GM20000 (cell line): ENCODE results near the gene UVRAG.

Experiments
- DNase-seq: peaks from one replicate; pipeline ENCODE4 v3.0.0; 2012; ENCODE audit warnings: low spot score
- TF ChIP-seq, protein P1 (sequence below): IDR thresholded peaks from 2 replicates; pipeline ENCODE4 v1.5.1; 2012; ENCODE audit warnings: mild to moderate bottlenecking, control low read depth; ENCODE audit errors: extremely low read depth, missing control alignments

UVRAG gene

DNA sequence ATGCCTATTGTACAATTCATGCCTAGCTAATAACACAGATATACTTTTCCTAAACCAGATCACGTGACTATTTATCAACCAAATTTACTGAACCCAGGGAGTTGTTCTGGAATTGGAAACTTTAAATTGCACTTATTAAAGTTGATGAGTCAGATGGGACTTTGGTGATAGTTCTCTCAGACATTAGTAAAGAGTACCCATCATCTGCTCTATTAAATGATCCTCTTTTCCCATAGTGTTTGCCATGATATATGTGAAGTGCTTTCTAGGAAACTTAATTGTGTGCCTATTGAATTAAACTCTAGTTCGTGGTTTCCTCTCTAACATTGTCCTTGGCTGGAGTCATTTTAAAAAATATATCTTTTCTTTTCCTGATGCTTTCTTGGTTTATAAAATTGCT, 99.0 kb downstream of the UVRAG start:
- TF ChIP-seq, protein P1, sequence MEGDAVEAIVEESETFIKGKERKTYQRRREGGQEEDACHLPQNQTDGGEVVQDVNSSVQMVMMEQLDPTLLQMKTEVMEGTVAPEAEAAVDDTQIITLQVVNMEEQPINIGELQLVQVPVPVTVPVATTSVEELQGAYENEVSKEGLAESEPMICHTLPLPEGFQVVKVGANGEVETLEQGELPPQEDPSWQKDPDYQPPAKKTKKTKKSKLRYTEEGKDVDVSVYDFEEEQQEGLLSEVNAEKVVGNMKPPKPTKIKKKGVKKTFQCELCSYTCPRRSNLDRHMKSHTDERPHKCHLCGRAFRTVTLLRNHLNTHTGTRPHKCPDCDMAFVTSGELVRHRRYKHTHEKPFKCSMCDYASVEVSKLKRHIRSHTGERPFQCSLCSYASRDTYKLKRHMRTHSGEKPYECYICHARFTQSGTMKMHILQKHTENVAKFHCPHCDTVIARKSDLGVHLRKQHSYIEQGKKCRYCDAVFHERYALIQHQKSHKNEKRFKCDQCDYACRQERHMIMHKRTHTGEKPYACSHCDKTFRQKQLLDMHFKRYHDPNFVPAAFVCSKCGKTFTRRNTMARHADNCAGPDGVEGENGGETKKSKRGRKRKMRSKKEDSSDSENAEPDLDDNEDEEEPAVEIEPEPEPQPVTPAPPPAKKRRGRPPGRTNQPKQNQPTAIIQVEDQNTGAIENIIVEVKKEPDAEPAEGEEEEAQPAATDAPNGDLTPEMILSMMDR, result no peak
- no peak for DNase-seq

DNA sequence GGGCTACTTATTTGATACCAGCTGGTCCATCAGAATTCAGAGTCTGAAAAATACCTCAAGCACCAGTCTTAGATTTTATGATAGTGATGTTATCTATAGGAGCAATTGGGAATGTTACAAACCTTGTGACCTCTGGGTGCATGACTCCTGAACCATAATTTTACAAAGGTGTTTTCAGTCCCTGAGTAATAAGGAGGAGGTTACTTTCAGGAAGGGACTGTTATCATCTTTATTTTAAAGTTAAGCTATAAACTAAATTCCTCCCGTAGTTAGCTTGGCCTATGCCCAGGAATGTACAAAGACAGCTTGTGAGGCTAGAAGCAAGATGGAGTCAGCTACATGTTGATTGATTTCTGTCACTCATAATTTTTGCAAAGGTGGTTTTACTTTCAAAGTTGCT, 101.9 kb downstream of the UVRAG start:
- TF ChIP-seq, protein P1, result no peak
- DNase-seq, result no peak

DNA sequence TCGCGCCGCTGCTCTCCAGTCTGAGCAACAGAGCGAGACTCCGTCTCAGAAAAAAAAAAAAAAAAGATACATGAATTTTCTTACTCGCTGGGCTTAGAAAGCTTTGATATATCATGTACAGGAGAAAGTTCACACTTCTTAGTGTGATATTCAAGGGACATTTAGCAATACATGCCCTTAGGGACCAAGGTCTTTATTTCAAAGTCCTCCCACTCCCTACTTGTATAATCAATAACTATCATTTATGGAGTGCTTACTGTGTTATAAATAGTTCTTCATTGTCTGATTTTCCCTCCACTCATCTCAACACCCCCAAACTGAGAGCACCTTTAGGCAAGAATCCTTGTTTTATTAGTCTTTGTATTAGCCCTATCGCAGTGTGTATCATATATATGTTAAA, 103.3 kb downstream of the UVRAG start:
- no peak for DNase-seq
- TF ChIP-seq, protein P1, result no peak

DNA sequence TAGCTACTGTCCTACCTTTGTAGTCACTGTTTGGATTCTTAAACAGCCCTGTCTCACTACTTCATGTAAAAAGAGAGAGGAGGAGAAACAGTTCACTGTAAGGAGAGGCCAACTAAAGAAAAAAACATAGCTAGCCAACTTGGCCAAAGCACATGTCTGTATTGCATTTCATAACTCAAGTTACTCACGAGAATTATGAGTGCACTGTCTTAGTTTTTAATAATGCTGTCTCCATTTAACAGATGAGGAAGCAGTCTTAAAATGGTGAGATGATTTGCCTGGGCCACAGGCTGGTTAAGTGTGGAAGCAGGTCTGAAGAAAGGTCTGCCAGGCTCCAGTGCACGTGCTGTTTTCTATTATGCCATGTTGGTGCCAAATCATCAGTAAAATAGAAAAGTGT, 104.5 kb downstream of the UVRAG start:
- DNase-seq, result no peak
- TF ChIP-seq, protein P1, result no peak

DNA sequence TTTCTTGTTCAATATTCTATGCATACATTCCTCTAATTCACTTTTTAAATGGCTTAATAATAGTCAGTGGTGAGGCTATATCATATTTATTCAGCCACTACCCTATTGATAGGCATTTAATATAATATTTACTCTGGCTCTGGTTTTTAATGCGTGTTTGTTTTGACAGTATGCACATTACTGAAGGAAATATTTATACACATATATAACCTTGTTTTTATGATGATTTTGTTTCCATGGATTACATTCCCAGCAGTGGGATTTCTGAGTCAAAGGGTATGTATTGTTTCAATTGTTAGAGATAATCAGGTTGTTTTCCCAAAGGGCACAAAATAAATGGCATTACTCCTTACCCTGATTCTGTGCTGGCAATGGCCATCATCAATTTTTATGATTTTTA, 105.8 kb downstream of the UVRAG start:
- no peak for DNase-seq
- TF ChIP-seq, protein P1, result no peak

DNA sequence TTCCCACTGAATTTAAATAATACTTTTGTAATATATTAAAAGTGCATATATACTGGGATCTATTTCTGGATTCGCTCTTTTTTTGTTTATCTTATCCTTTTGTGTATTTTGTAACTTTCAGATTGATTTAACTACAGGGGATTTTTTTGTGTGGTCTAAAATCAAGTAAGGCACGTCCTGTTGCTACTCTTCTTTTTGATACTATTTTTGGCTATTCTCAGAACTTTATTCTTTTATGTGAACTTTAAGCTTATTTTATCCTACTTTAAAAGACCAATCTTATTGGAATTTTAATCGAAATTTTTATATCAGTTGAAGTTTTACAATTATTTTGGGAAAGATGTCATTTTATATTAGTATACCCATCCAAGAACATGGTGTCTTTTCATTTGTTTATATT, 106.8 kb downstream of the UVRAG start:
- TF ChIP-seq, protein P1, result no peak
- DNase-seq, result no peak

DNA sequence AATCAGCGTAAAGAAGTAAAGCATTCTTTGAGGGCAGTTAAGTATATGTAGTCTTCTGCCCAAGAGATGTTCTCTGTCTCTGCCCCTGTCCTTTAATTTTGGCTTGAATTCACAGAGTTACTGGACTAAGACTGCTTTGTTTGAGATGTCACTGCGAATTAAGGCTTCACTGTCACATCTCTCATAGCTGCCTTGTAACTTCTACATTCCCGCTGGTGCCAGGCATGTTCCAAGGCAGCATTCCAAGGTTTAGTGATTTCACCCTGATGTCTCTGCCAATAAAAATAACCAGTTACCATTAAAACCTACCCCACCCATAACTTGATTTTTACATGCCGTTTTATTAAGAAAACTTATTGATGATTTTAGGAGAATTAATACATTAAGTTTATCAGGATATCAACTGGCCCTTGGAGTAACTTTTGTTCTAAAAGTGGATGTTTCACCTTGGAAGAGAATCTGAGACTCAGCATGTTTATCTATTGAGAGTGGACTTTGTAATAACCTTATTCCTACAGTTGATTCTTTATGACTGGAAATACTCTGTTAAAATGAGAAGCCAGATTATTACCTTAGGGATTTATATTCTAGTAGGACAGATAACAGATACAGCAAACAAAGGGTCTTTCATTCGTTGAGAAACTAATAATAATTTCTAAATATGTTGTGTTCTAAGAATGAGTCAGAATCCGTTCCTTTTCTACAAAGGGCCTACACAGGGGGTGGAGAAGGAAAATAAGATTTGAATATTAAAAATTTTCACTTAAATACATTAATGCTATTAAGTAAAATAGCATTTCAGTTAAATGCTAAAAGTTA, 110.2 kb downstream of the UVRAG start:
- no peak for DNase-seq
- TF ChIP-seq, protein P1, result no peak
